Fibroblast of gingiva (primary cell): ENCODE results near the gene PPP1CA.
A peak's percentile ranks its signal among the peaks of the same experiment; 100 is the strongest.

Experiments used
- DNase-seq: peaks from one replicate; pipeline ENCODE4 v3.0.0-alpha.2; 2011; ENCODE audit warnings: low read depth

The PPP1CA gene

DNA sequence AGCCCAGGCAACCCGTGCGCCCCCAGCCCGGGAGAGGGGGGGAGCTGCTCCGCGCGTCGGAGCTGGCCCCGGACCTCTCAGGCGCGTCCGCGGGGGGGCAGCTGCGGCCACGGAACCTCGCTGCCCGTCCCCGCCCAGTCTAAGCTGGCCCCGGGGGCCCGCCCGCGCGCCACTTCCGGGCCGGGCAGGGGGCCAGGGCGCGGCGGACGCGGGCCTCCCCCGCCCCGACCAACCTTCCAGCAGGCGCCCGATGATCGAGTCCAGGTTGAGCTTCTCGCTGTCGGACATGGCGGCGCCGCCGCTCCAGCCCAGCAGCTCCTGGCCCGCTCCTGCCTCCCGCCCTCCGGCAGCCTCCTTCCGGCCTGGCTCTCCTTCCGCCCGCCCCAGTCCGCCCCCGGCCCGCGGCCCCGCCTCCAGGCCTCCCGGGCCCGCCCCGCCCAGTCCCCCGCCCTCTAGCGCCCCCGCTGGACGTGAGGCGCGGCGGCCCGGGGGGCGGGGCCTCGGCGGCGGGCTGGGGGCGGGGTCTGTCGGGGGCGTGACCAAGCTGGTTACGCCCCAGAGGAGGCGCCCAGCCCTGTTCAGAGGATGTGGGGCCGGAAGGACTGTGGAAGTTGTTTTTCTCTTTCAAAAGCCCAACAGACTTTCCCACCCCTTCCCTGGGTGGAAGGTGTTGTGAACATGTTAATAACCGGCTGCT, at the start of gene PPP1CA:
Gene PPP1CA (minus strand): TSS at position 364 of the 697 bp plus-strand sequence. CDS start 76 bp downstream, at position 288.
- peak; percentile 86 for DNase-seq

DNA sequence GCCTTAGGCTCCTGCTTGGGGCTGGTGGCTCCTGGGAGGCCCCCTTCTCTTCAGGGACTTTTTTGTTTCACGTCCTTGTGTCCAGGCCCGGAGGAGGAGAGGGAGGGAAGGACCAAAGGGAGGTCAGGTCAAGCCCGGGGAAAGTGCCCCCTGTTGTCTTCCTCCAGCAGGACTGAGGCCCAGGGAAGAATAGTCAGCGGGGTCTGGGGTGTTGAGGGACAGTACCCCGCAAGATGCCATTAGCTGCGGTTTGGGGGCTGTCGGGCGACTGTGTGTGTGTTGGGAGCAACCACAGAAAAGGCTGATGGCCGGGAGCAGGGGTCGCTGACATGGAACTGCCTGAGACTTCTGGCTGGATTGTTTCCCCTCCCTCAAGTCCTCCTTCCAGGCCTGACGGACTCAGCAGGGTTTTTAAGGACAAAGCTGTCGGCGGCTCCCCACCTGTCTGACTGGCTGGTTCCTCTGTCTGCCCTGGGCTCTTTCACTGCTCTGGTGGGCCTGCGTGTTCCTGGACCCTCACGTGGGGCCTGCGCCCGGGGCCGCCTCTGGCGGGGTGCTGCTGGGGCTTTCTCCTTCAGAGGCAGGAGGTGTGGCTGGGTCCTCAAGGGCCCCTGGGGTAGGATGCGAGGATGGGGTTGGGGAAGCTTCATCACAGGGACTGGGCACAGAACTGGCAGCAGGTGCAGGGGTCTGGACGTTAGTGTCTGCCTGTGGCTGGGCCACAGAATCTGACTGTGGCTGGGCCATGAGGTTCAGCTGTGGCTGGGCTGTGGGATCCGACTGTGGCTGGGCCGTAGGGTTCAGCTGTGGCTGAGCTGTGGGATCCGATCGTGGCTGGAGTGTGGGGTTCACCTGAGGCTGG, 49.4 kb upstream of the PPP1CA start:
- no peak for DNase-seq

DNA sequence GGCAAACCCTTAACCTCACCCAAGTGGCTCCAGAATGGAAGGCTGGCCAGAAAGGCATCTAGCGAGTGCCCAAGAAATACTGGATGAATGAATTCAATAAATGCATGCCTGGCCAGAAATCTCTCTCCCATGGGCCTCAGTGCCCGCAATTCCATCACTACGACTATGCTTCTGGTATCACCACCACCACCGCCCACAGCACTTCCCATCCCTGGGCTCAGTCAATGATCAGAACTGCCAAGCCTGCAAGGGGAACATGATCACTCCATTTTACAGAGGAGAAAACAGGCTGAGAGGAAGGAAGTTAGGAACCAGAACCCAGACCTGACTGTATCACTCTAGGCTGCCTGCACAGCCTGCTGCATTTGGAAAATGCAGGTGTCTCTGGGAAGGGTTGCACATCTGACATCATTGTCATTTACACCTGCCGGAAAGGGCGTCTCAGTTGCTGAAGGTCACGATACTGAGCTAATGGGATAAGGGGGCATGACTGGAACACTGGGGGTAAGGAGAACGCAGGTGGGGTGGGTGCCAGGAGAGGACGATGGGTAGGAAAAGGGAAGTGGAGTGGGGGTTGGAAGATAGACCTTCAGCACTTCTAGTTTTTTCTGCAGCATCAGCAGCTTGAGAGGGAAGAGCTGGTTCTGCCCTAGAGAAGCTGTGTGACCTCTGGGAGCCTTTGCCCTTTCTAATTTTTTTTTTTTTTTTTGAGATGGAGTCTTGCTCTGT, 47.6 kb upstream of the PPP1CA start:
- no peak for DNase-seq

DNA sequence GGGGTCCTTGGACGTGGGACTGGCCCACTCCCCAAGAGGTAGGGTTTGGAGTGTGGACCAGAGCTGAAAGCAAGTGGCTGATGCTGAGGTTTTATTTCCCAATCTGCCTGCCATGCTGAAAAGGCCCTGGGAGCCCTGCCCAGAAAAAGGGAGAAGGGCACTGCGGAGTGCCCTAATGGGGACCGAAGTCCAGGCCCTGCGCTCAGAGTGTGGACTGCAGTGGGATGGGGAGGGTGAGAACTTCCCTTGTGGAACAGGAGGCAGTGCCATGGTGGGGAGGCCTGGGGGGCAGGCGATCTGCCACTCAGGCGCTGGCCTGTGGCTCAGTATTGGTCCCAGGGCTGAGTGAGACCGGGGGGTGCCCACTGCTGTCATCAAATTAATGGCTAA, 46.6 kb upstream of the PPP1CA start:
- no peak for DNase-seq

DNA sequence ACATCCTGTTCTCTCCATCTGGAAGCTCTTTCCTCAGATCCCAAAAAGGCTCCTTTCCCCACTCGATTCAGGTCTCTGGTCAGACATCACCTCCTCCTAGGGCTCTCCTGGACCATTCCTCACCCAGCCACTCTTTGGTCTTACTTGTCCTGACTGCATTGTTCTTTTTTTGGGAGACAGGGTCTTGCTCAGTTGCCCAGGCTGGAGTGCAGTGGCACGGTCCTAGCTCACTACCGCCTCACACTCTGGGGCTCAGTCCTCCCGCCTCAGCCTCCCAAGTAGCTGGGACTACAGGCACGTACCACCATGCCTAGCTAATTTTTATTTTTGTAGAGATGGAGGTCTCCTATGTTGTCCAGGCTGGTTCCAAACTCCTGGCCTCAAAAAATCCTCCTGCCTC, 43.9 kb upstream of the PPP1CA start:
- no peak for DNase-seq

DNA sequence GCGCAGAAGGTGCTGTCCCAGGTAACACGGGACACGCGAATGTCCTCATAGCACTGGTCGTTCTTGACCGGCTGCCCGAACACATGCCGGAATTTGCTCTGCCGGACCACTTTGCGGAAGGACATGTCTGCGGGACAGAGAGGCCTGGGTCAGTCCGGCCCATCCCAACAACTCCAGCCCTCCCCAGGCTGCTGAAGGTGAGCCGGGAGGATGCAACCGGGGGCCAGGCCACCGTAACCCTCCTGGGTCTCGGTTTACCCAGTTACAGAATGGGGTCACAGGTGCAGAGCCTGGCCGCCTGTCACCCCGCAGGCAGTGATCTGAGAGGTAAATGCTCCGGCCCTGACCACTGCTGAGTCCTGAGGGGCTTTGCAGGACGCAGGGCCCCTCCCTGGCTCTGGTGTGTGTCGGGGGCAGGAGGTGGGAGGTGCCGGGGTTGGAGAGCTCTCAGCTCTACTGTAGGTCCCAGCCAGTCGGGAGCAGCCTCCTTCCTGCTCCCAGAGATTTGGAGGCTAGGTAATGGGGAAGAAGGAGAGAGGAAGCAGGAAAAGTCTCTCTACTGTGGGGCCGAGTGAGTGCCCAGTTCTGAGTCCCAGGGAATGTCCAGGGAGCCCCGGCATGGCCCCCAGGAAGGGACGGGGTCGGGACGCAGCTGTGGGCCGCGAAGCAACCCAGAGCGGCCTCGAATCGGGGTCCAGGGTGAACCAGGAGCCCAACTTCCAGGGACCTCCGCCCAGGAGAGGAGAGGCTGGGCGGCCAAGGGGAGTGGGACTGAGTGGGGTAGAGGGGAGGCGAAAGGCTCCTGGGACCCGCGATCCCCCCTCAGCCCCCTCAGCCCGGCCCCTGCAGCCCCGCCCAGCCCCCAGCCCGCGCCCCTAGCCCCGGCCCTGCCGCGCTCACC, 41.1 kb upstream of the PPP1CA start:
- DNase-seq: no peak

DNA sequence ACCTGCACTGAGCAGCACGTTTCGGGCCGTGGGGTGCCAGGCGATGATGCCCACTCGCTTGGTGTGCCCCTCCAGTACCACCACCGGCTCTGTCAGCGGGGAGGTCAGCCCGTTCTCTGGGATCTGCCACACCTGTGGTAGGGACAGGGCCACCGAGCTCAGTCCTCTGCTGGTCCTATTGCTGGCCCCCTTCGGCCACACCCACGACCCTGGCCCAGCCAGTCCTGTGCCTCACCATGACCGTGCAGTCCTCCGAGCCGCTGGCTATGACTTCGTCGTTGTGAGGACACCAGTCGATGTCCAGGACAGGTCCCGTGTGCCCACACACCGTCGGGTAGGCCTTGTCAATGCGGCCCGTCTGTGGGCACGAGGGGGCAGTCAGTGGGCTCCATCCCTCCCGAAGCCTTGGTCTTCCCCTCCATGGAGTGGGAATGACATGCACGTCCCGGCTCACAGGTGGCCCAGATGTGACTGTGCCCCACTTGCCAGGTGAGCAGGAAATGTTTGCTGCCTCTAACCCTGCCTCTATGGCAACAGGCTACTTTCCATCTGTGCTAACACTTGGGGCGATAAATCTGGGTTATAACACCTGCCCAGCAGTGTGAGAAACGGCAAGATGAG, 40.2 kb upstream of the PPP1CA start:
- DNase-seq: no peak

DNA sequence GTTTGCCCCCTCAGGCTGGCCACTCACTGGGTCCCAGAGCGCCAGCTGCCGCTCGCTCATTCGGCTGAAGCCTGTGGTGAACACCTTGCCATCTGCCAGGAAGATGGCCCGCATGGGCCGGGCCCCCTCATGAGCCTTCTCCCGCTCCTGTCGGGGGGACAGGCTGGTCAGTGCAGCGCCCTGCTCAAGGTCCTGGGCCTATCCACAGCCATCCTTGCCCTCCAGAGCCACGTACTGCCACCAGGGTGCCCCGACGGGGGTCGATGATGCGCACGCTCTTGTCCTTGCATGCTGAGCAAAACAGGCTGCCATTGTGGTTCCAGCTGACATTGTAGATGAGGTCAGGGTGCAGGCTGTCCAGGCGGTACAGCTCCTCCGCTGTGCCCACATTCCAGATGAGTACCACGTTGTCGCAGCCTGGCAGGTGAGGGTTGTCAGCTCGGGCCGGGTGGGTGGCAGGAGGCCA, 39.5 kb upstream of the PPP1CA start:
- DNase-seq: no peak

DNA sequence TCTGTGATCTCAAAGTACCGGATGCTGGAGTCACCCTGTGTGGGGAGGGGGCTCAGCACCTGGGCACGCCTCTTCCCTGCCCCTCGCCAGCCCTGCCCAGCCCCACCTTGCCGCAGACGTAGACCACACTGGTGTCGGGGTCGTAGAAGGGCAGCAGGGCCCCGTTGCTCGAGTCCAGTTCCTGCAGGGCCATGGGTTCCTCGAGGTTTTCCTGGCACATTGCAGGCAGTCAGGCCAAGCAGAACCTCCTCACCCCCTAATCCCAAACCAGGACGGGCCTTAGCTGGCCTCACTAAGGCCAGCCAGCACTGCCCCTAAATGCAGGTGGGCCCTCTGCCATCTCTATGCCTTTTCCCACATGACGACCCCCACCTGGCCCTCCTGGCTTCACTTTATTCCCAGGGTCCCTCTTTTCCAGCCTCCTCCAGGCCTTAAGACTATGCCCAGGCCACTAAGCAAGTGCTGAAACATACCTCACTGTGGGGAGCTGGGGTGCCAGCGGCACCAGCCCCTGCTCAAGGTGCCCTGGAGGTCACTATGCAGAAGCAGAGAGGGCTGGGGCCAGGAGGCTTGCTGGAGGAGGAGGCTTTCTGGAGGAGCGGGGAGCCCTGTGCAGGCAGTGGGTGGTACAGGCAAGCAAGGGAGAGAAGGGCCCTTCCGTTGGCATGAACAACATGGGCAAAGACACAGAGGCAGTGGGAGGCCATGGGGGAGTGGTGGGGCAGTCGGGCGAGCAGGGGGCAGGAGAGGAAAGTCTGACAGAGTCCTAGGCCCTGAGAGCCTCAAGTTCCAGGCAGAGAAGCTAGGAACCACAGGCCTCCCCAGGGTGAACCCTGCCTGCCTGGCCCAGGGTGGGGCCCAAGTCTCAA, 38.8 kb upstream of the PPP1CA start:
- DNase-seq: no peak

DNA sequence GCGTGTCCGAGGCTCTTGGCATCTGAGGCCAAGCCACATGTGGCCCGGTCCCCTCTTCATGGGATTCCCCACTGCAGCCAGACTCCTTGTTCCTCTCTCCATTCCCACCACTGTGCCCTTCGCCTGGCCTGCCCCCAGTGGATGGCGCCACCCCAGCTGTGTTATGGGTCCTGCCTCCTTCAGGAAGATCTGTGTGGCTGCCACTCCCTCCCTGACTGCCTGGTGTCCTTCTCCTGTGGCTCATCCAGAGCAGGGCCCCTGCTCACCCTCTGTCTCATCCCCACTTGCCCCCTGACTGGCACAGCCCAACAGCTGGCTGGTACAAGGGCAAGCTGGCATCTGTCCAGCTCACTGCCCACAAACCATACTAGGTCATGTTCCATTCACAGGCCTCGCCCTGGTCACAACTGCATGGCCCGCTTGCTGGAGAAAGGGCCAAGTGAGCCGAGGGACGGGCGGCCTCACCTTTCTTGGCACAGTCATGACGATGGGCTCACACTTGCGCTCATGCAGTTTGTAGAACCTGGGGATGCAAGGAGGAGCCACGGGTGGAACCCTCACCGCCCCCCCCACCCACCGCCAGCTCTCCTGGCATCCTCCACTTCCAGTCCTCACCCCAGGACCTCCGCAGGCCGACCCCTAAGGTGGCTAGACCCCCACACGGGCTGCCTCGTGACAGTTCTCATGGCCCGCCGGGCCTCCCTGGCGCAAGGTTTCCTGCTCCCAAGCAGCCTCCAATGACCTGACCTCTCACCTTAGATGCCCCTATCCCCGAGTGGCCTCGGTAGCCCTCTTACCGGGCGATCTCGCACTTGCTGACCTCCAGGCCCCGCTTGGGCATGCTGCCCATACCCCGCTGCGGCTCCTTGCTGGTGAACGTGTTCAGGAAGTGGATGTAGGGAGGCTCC, 37.9 kb upstream of the PPP1CA start:
- peak; percentile 31 for DNase-seq

DNA sequence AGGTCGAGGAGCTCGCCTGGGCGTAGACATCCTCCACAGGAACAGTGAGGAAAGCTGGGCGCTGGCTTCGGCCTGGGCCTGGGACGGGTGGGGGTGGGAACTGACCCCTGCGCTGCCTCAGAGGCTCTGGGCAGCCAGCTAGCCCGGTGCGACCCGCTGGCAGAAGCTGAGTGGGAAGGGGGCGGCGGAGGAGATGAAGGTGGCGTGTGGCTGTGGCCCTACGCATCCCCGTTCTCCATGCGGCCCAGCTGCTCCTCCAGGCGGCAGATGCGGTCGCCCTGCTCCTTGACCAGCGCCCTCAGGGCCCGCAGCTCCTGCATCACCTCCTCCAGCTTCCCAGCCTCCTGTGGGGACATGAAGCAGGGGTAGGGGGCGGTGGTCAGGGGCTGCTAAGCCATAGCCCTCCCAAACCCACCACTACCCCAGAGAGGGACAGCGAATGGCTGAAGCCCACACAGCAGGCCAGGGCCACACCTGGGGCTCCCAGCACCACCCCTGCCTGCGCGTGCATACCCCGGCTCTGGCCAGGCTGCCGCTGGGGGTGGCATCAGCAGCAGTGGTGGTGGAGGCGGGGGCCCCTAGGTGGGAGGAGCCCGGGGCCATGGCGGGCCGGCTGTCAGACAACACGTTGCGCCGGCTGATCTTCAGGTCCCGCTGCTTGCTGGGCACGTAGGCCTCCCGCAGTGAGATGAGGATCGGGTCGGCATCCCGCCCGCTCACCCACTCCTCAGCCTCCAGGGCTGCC, 36.7 kb upstream of the PPP1CA start:
- no peak for DNase-seq

DNA sequence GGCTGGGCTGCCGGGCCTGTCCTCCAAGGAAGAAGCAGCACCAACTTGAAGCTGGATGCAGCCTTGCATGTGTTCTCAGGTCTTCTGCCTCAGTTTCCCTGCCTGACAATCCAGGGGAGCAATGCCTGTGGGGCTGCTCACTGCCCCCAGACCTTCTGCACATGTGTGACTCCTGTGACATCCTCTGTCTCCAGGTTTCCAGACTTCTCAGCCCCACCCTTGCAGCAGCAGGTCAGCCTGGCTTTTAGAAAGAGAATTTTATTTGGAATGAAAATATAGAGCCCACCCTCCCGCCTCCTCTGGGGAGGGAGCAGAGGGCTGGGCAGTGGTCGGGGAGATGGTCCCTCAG, 36.1 kb upstream of the PPP1CA start:
- DNase-seq: no peak

DNA sequence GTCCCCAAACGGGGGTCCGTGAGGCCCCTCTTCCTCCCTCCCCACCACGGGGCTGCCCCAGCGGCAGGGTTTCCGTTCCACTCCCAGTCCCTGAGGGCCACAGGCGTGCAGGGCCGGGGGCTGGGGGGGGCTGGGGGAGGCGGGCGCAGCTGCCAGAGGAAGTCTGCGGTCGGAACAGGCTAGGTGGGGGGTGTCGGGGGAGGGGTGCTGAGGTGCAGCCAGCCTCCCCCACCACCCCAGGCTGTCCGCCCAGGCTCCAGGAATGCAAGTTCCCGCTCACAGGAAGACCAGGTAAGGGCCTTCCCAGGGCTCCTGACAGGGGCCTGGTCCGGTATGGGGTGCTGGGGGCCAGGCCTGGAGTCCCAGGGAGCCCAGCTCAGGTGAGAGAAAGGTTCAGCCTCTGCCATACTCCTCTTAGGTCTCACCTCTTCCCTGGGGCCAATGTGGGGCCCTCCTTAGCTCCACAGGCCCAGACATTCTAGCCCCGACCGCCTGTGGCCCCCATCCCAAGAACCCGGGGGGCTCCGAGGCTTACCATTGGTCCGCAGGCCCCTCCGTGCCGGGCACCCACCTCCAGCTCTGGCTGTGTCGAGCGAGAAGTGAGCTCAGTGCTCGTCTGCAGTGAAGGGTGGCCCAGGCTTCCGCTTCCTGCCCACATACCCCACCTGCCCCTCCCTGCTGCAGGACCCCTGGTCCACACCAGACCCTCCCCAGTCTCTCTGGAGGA, 35.6 kb upstream of the PPP1CA start, which contains the start of gene PTPRCAP:
Gene PTPRCAP (minus strand): TSS at position 601 of the 727 bp plus-strand sequence. CDS start 63 bp downstream, at position 538.
- no peak for DNase-seq

DNA sequence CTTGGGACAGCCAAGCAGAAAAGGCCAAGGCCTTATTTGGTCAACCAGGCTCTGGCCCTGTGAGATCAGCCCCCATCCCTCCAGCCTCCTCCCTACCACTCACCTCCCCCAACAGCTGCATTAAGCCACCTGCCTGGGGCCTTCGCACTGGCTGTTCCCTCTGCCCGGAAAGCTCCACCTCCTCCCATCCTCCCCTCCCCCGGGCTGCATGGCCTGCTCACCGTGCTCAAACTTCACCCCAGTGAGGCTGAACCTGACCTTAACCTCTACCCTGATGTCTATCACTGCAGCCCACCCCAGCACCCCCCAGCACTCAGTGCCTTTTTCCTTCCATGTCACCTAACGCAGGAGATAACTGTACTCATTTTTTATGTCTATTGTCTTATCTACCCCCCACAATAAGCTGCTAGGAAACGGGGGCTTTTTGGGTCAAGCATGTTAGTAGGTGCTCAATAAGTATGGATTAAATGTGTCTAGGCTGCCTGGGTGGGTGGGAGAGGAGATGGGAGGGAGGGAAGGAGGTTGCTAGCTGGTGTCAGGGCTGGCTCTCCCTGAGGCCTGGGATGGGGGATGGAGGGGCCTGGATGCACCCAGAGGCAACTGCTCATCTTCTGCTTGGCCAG, 34.9 kb upstream of the PPP1CA start:
- DNase-seq: no peak

DNA sequence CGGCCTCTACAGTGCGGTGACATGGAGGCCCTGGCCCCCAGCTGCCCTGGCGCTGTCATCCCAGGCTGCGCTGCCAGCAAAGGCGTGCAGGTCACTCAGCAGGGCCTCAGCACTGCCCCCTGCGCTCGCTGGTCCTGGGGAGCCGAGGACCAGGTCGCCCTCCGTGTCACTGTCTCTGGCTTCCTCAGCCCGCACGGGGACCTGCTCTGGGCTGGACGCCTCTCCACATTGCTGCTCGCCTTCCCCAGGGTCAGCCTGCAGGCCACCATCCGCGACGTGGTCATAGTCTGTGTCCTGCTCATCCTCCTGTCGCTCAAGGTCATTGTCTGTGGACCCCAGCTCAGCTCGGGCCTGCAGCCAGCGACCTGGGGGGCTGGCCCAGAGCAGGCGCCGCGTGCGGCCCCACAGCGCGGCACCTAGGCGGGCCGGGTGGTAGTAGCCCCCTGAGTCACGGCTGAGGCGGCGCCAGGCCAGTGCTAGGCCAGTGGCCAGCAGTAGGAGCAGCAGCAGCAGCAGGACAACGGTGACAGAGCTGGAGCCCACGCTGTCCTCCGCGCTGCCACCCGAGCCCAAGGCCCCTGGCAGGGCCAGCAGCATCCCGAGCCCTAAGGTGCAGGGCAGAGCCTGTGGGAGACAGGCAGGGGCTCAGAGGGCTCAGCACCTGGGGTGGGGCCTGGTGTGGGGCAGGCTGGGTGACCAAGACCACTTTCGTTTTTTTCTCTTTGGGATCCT, 34.2 kb upstream of the PPP1CA start:
- no peak for DNase-seq

DNA sequence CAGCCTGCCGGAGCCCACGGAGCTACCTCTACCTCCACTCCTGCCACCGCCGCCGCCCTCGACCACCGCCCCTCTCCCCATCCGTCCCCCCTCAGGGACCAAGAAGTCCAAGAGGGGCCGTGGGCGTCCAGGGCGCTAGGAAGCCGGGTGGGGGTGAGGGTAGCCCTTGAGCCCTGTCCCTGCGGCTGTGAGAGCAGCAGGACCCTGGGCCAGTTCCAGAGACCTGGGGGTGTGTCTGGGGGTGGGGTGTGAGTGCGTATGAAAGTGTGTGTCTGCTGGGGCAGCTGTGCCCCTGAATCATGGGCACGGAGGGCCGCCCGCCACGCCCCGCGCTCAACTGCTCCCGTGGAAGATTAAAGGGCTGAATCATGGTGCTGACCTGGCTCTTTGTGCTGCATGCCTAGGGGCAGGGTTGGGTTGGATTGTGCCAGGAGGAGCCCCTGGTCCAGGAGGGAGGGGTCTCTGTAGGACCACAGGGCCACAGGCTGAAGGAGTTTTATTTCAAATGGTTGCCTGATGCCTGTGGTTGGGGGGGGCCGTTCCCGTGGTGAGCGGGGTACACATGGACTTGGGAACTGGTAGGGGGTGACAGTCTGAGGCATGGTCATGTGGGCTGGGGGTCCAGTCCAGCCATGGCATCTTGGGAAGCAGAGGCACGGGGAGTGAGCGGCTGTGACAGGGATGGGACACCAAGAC, 33.5 kb upstream of the PPP1CA start:
- DNase-seq: no peak
